Caco-2 (cell line): ENCODE results near the gene RFTN1. TPM values are rescaled to one million over a fixed set of nuclear protein-coding genes. Genes with fewer than 3 reads are reported as not detected.

Experiments used
- BruUV-seq: library from RNA; stranded (reverse); fragments of 400-500 nt; replicated peaks from 2 replicates; lab custom pipeline; 2021; lab: Mats Ljungman, UMichigan
- CTCF ChIA-PET: fragments of 300-600 bp; sonication (Branson Sonifier 250); formaldehyde crosslinking; loops from one replicate; lab custom pipeline; 2022; ENCODE audit warnings: antibody characterized with exemption; lab: Charles Lee
- POLR2A ChIA-PET: fragments of 300-600 bp; sonication (Branson Sonifier 250); formaldehyde crosslinking; loops from one replicate; lab custom pipeline; 2022; ENCODE audit warnings: antibody characterized with exemption; lab: Charles Lee
- DNase-seq, 2 experiments: peaks; one replicate each; pipeline versions ENCODE4 v3.0.0 to v3.0.0-alpha.2; 2020 to 2022
- H3K27me3 ChIP-seq: replicated peaks from 2 replicates; pipeline ENCODE4 v1.6.0; 2011; ENCODE audit warnings: low read length; ENCODE audit not compliant: control insufficient read depth, insufficient read depth
- H3K36me3 ChIP-seq: 2 replicates; pipeline ENCODE4 v1.5.1; 2011; ENCODE audit warnings: low read length; ENCODE audit not compliant: control insufficient read depth, insufficient read depth
- H3K4me1 ChIP-seq: fragments of 250-450 bp; sonication (Bioruptor Pico); 2 replicates; pipeline ENCODE4 v1.5.1; 2020; ENCODE audit warnings: mild to moderate bottlenecking
- H3K4me3 ChIP-seq: 2 replicates; pipeline ENCODE4 v1.5.1; 2011; ENCODE audit warnings: low read depth, mild to moderate bottlenecking, control low read depth, low read length
- H3K9me3 ChIP-seq: fragments of 250-450 bp; sonication (Bioruptor Pico); 2 replicates; pipeline ENCODE4 v1.5.1; 2020; ENCODE audit warnings: mild to moderate bottlenecking, moderate library complexity
- H3K27ac Mint-ChIP-seq: one replicate; pipeline ENCODE4 v1.8.0; 2022; ENCODE audit warnings: mixed read lengths; ENCODE audit not compliant: unreplicated experiment
- H3K27me3 Mint-ChIP-seq: one replicate; pipeline ENCODE4 v1.8.0; 2022; ENCODE audit warnings: mixed read lengths; ENCODE audit not compliant: insufficient read depth, unreplicated experiment
- H3K36me3 Mint-ChIP-seq: one replicate; pipeline ENCODE4 v1.8.0; 2022; ENCODE audit warnings: mild to moderate bottlenecking, mixed read lengths; ENCODE audit not compliant: insufficient read depth, unreplicated experiment
- H3K4me1 Mint-ChIP-seq: one replicate; pipeline ENCODE4 v1.8.0; 2022; ENCODE audit warnings: low read depth, mixed read lengths; ENCODE audit not compliant: unreplicated experiment
- H3K4me3 Mint-ChIP-seq: one replicate; pipeline ENCODE4 v1.8.0; 2022; ENCODE audit warnings: mild to moderate bottlenecking, moderate library complexity, mixed read lengths; ENCODE audit not compliant: unreplicated experiment
- H3K9me3 Mint-ChIP-seq: one replicate; pipeline ENCODE4 v1.8.0; 2022; ENCODE audit warnings: mixed read lengths; ENCODE audit not compliant: unreplicated experiment
- CTCF ChIP-seq, 2 experiments: fragments of 200-600 bp in 1 of 2; IDR thresholded peaks; 1 replicate in 1 of 2; 2 replicates in 1 of 2; pipeline versions ENCODE4 v1.5.1 to v1.8.0; 2011 to 2022; ENCODE audit warnings: antibody characterized with exemption in 1 of 2, control low read depth in 1 of 2, inconsistent platforms in 1 of 2, low read depth in 1 of 2, low read length in 1 of 2, mild to moderate bottlenecking in 1 of 2, moderate library complexity in 1 of 2; ENCODE audit not compliant: insufficient read depth in 1 of 2, severe bottlenecking in 1 of 2, unreplicated experiment in 1 of 2
- intact Hi-C: fragments of 100-400 bp; cut with micrococcal nuclease; formaldehyde crosslinking; loops from one replicate; pipeline ENCODE4 v1.10.0; 2022; ENCODE audit not compliant: unreplicated experiment
- total RNA-seq: library from RNA; stranded (reverse); gene quantifications from 2 replicates; pipeline ENCODE4 v1.2.3, GENCODE V29; 2022

Gene RFTN1
- total RNA-seq, 1 experiment from 2014 or later, result 10.2 TPM

GRCh38 chr3:16511681-16512434, 1.6 kb downstream of the RFTN1 start:
- Histone ChIP-seq H3K4me3 (peak overlapping the region; percentile 72; the same call in 1 of the 2 replicates), H3K36me3 (no peaks in the 10 kb centered on the region; the same call in 1 of the 2 replicates), H3K4me1 (no peaks in the 10 kb centered on the region; the same call in 1 of the 2 replicates), H3K9me3 (no peaks in the 10 kb centered on the region), H3K27me3 (no peaks in the 10 kb centered on the region)
- Mint-ChIP-seq H3K36me3 (no peaks in the 10 kb centered on the region), H3K4me3 (peak overlapping the region; percentile 77), H3K9me3 (no peaks in the 10 kb centered on the region), H3K27ac (no peak overlapping the region), H3K27me3 (no peaks in the 10 kb centered on the region), H3K4me1 (peaks cover 7% of the 10 kb centered on the region)
- no peak for DNase-seq
- intact Hi-C loops, result loop anchor here (2.0 kb wide), 1 partner anchor 29 kb away; no protein-coding TSS in a partner anchor
- ChIA-PET POLR2A (no interaction called here), CTCF (interaction anchor here (0.6 to 1.3 kb wide), 3 partner anchors 31 to 176 kb away, joined by 3 read pairs; no protein-coding TSS in a partner anchor)
- BruUV-seq, result TSS peak; percentile 14
- no peak for TF ChIP-seq CTCF (IDR thresholded peaks at IDR 0.05; ENCODE audit: insufficient read depth in 1 of 2, low read depth in 1 of 2, low read length in 1 of 2, severe bottlenecking in 1 of 2, unreplicated experiment in 1 of 2)

GRCh38 chr3:16510620-16511319, 2.7 kb downstream of the RFTN1 start:
- H3K4me3 Mint-ChIP-seq, result no peak overlapping the region
- Histone ChIP-seq H3K4me1 (no peaks in the 10 kb centered on the region; the same call in 1 of the 2 replicates), H3K9me3 (no peaks in the 10 kb centered on the region), H3K27me3 (no peaks in the 10 kb centered on the region), H3K4me3 (no peak overlapping the region), H3K36me3 (no peaks in the 10 kb centered on the region; the same call in 1 of the 2 replicates)
- BruUV-seq, result no TSS peak
- no peaks in the 10 kb centered on the region for H3K36me3 Mint-ChIP-seq
- DNase-seq, result no peak
- no peak for TF ChIP-seq CTCF (IDR thresholded peaks at IDR 0.05; ENCODE audit: insufficient read depth in 1 of 2, low read depth in 1 of 2, low read length in 1 of 2, severe bottlenecking in 1 of 2, unreplicated experiment in 1 of 2)
- intact Hi-C loops, result no loop called here
- no peak overlapping the region for H3K27ac Mint-ChIP-seq
- peaks cover 7% of the 10 kb centered on the region for H3K4me1 Mint-ChIP-seq
- no peaks in the 10 kb centered on the region for H3K27me3 Mint-ChIP-seq
- POLR2A ChIA-PET, result no interaction called here
- CTCF ChIA-PET, result no interaction called here
- no peaks in the 10 kb centered on the region for H3K9me3 Mint-ChIP-seq
